ENCODE data around the gene BRD4.

Gene BRD4

GRCh38 chr19:15268192-15268927 lies 64.0 kb downstream of the BRD4 start:
- H3K27ac ChIP-seq (ENCODE audit: low read length): no peak overlapping the region
- peaks cover 100% of the 10 kb centered on the region for H3K36me3 ChIP-seq (ENCODE audit: insufficient read depth, low read depth, low read length)
- no peak overlapping the region for H3K4me3 ChIP-seq (ENCODE audit: low read length)
- no peaks in the 10 kb centered on the region for H3K27me3 ChIP-seq (ENCODE audit: insufficient read depth, low read length)
- H3K4me1 ChIP-seq (ENCODE audit: insufficient read depth, low read length): no peaks in the 10 kb centered on the region
- no peak overlapping the region for H3K9ac ChIP-seq (ENCODE audit: low read depth, low read length)
- no peaks in the 10 kb centered on the region for H3K9me3 ChIP-seq (ENCODE audit: insufficient read depth, low read depth, low read length)

GRCh38 chr19:15266683-15267082 lies 65.7 kb downstream of the BRD4 start:
- H3K4me1 ChIP-seq (ENCODE audit: insufficient read depth, low read length): no peaks in the 10 kb centered on the region
- H3K36me3 ChIP-seq (ENCODE audit: insufficient read depth, low read depth, low read length): peaks cover 100% of the 10 kb centered on the region
- no peak overlapping the region for H3K9ac ChIP-seq (ENCODE audit: low read depth, low read length)
- H3K27ac ChIP-seq (ENCODE audit: low read length): no peak overlapping the region
- no peaks in the 10 kb centered on the region for H3K9me3 ChIP-seq (ENCODE audit: insufficient read depth, low read depth, low read length)
- H3K27me3 ChIP-seq (ENCODE audit: insufficient read depth, low read length): no peaks in the 10 kb centered on the region
- H3K4me3 ChIP-seq (ENCODE audit: low read length): no peak overlapping the region

DNA sequence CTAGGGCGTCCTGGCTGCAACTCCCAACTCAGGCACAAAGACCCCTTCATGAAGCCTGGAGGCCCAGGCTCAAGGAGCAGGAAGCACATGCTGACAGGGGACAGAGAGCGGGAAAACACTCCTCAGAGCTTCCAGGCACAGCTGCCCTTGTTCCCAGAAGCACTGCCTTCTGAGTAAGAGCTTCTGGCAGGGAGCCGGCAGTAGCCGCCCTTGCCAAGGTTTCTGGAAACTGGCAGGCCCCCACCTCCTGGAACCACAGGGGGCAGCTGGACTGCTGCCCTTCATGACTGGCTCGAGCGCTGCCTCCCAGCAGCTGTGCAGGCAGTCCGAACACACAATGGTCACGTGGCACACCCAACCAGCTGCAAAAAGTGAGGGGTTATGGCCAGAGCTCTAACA lies 66.5 kb downstream of the BRD4 start:
- Histone ChIP-seq H3K4me3 (ENCODE audit: low read length) (no peak overlapping the region), H3K9ac (ENCODE audit: low read depth, low read length) (no peak overlapping the region), H3K9me3 (ENCODE audit: insufficient read depth, low read depth, low read length) (no peaks in the 10 kb centered on the region), H3K27ac (ENCODE audit: low read length) (no peak overlapping the region), H3K36me3 (ENCODE audit: insufficient read depth, low read depth, low read length) (peaks cover 100% of the 10 kb centered on the region), H3K4me1 (ENCODE audit: insufficient read depth, low read length) (no peaks in the 10 kb centered on the region), H3K27me3 (ENCODE audit: insufficient read depth, low read length) (no peaks in the 10 kb centered on the region)

DNA sequence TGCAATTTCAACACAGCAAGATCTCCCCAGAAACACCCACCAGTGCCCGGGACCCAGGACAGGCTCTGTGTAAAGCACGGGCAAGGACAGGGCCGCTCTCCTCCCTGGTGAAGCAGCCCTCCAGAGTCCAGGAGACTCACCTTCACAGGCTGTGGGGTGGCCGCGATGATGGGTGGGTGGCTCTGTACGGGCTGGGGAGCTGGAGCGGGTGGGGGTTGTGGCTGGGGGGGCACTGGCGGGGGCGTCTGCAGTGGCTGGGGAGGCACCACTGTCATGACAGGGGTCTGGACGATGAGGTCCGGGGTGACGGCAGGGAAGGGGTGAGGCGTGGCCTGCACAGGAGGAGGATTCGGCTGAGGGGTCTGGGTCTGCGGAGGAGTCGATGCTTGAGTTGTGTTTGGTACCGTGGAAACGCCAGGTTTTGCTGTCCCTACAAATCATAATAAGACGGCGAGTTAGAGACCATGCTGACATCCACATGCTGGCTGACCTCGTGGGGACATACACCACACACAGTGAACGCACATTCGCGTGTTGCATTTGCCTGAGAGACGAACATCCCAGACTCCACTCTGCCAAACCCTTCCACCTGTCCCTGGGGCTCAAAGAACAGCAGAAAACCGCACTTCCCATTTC lies 67.0 kb downstream of the BRD4 start:
- Histone ChIP-seq H3K4me1 (ENCODE audit: insufficient read depth, low read length) (no peaks in the 10 kb centered on the region), H3K27me3 (ENCODE audit: insufficient read depth, low read length) (no peaks in the 10 kb centered on the region), H3K9ac (ENCODE audit: low read depth, low read length) (no peak overlapping the region), H3K9me3 (ENCODE audit: insufficient read depth, low read depth, low read length) (no peaks in the 10 kb centered on the region), H3K36me3 (ENCODE audit: insufficient read depth, low read depth, low read length) (peaks cover 100% of the 10 kb centered on the region), H3K4me3 (ENCODE audit: low read length) (no peak overlapping the region), H3K27ac (ENCODE audit: low read length) (no peak overlapping the region)

DNA sequence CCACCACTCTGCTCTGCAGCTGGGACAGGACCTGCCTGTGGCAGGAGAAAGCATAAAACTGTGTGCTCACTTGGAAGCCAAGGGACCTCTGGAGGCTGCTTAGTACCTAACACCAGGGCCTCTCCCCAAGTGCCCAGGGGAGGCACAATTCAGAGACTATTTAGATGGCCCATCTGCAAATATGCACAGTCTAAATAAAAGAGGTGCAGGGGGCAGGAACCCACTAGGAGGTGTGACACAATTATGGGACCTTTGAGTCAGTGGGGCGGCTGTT lies 67.5 kb downstream of the BRD4 start:
- Histone ChIP-seq H3K9me3 (ENCODE audit: insufficient read depth, low read depth, low read length) (no peaks in the 10 kb centered on the region), H3K9ac (ENCODE audit: low read depth, low read length) (no peak overlapping the region), H3K4me1 (ENCODE audit: insufficient read depth, low read length) (no peaks in the 10 kb centered on the region), H3K36me3 (ENCODE audit: insufficient read depth, low read depth, low read length) (peaks cover 100% of the 10 kb centered on the region), H3K4me3 (ENCODE audit: low read length) (no peak overlapping the region), H3K27ac (ENCODE audit: low read length) (no peak overlapping the region), H3K27me3 (ENCODE audit: insufficient read depth, low read length) (no peaks in the 10 kb centered on the region)

DNA sequence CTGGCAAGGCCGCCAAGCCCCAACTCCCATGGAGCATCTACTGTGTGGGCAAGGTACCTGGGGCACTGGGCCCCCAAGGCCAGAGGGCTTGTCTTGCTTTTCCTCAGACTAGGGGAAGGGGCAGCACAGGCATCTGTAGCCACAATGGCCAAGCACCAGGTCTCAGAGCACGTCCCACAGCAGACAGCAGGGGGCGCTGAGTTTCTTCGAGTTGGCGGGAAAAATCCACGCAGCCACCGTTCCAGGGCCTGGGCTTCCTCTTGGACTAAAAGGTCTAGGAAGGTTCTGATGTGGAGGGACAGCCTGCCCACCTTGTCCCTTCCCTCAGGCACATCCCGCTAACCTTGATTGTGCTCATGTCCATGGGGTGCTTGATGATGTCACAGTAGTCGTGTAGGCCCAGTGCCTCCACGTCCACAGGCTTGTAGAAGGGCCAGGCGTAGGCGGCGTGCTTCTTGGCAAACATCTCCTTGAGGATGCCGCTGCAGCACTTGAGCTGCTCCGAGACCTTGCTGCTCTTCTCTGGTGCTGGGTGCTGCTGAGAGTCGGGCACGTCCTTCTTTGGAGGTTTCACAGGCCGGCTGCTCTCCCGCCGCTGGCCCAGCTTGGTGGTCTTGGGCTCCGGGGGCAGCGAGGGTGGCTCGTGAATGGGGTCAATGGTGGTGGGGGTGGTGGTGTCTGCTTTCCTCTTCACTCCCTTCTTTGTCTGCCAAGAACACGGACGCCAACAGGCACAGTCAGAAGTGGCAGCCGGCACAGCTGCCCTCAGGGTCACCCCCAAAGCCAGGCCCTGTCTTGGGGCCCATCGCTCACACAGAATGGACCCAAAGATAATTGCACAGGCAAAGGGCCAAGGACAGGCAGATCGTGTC lies 68.0 kb downstream of the BRD4 start:
- H3K9ac ChIP-seq (ENCODE audit: low read depth, low read length): no peak overlapping the region
- H3K27me3 ChIP-seq (ENCODE audit: insufficient read depth, low read length): no peaks in the 10 kb centered on the region
- H3K4me3 ChIP-seq (ENCODE audit: low read length): no peak overlapping the region
- peaks cover 100% of the 10 kb centered on the region for H3K36me3 ChIP-seq (ENCODE audit: insufficient read depth, low read depth, low read length)
- H3K9me3 ChIP-seq (ENCODE audit: insufficient read depth, low read depth, low read length): no peaks in the 10 kb centered on the region
- no peaks in the 10 kb centered on the region for H3K4me1 ChIP-seq (ENCODE audit: insufficient read depth, low read length)
- H3K27ac ChIP-seq (ENCODE audit: low read length): no peak overlapping the region

GRCh38 chr19:15263361-15263985 lies 68.9 kb downstream of the BRD4 start:
- Histone ChIP-seq H3K27me3 (ENCODE audit: insufficient read depth, low read length) (no peaks in the 10 kb centered on the region), H3K27ac (ENCODE audit: low read length) (no peak overlapping the region), H3K4me3 (ENCODE audit: low read length) (no peak overlapping the region), H3K9ac (ENCODE audit: low read depth, low read length) (no peak overlapping the region), H3K36me3 (ENCODE audit: insufficient read depth, low read depth, low read length) (peaks cover 100% of the 10 kb centered on the region), H3K4me1 (ENCODE audit: insufficient read depth, low read length) (no peaks in the 10 kb centered on the region), H3K9me3 (ENCODE audit: insufficient read depth, low read depth, low read length) (no peaks in the 10 kb centered on the region)

DNA sequence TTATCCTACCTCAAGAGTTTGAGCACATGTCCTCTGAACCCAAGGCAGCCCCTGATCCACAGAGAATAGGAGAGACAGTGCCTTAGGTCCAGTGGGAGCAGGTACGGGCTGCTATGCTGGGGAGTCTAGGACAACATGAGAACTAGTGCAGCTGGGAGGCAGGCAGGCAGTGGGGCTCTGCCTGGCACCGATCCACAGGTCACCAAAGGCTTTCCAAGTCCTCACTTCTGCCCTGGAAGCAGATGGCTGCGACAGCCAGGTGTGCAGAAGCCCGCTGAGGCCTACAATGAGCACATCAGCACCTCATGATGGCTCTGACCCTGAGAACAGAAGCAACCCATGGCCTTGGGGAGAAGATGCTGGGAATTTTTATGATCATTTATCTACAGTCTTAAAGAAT lies 70.3 kb downstream of the BRD4 start:
- H3K4me1 ChIP-seq (ENCODE audit: insufficient read depth, low read length): no peaks in the 10 kb centered on the region
- no peaks in the 10 kb centered on the region for H3K27me3 ChIP-seq (ENCODE audit: insufficient read depth, low read length)
- H3K36me3 ChIP-seq (ENCODE audit: insufficient read depth, low read depth, low read length): peaks cover 100% of the 10 kb centered on the region
- no peak overlapping the region for H3K4me3 ChIP-seq (ENCODE audit: low read length)
- no peak overlapping the region for H3K27ac ChIP-seq (ENCODE audit: low read length)
- no peak overlapping the region for H3K9ac ChIP-seq (ENCODE audit: low read depth, low read length)
- H3K9me3 ChIP-seq (ENCODE audit: insufficient read depth, low read depth, low read length): no peaks in the 10 kb centered on the region

DNA sequence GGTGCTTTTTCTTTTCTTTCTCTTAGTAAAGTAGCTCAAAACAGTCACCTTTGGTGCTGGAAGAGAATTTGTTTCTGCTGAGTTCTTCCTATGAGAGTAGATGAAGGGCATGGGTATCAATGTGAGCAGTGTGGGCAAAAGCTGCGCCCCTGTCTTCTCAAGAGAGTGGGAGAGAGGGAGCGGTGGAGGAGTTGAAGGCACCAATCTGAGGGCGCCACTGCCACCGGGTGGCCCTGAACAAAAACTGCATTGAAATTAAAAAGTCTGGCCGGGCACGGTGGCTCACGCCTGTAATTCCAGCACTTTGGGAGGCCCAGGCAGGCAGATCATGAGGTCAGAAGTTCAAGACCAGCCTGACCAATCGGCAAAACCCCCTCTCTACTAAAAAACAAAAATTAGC lies 71.4 kb downstream of the BRD4 start:
- Histone ChIP-seq H3K4me3 (ENCODE audit: low read length) (no peak overlapping the region), H3K27me3 (ENCODE audit: insufficient read depth, low read length) (no peaks in the 10 kb centered on the region), H3K36me3 (ENCODE audit: insufficient read depth, low read depth, low read length) (peaks cover 100% of the 10 kb centered on the region), H3K4me1 (ENCODE audit: insufficient read depth, low read length) (no peaks in the 10 kb centered on the region), H3K9me3 (ENCODE audit: insufficient read depth, low read depth, low read length) (no peaks in the 10 kb centered on the region), H3K27ac (ENCODE audit: low read length) (no peak overlapping the region), H3K9ac (ENCODE audit: low read depth, low read length) (no peak overlapping the region)

- H3K4me3 ChIP-seq (ENCODE audit: low read length): no peak overlapping the region
- peaks cover 100% of the 10 kb centered on the region for H3K36me3 ChIP-seq (ENCODE audit: insufficient read depth, low read depth, low read length)
- H3K27me3 ChIP-seq (ENCODE audit: insufficient read depth, low read length): no peaks in the 10 kb centered on the region
- no peak overlapping the region for H3K27ac ChIP-seq (ENCODE audit: low read length)
- H3K4me1 ChIP-seq (ENCODE audit: insufficient read depth, low read length): no peaks in the 10 kb centered on the region
- no peak overlapping the region for H3K9ac ChIP-seq (ENCODE audit: low read depth, low read length)
- H3K9me3 ChIP-seq (ENCODE audit: insufficient read depth, low read depth, low read length): no peaks in the 10 kb centered on the region
Measured at GRCh38 chr19:15259907-15260306, 72.4 kb downstream of the BRD4 start.

DNA sequence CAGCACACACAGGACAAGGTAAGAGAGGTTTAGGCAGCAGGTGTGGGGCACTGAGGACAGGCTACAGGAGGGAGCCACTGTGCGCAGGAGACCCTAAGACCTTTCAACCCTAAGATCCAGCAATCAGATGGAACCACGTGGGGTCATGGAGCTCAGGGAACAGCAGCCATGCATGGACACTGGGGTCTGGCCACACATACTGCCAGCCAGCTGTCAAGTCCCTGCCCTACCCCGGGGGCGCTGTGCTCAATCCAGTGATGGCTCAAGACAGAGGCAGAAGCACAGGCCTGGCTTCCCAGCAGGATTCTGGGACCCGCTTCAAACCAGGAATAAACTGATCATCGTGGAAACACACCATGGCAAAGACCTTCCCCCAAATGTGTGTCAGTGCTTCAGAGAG lies 74.6 kb downstream of the BRD4 start:
- Histone ChIP-seq H3K4me3 (ENCODE audit: low read length) (no peak overlapping the region), H3K36me3 (ENCODE audit: insufficient read depth, low read depth, low read length) (peaks cover 100% of the 10 kb centered on the region), H3K27ac (ENCODE audit: low read length) (no peak overlapping the region), H3K9ac (ENCODE audit: low read depth, low read length) (no peak overlapping the region), H3K4me1 (ENCODE audit: insufficient read depth, low read length) (no peaks in the 10 kb centered on the region), H3K9me3 (ENCODE audit: insufficient read depth, low read depth, low read length) (no peaks in the 10 kb centered on the region), H3K27me3 (ENCODE audit: insufficient read depth, low read length) (no peaks in the 10 kb centered on the region)

All from iPS-20b (cell line).